GM21367 (cell line): Measurements from ENCODE around the gene KRTAP10-12.
"Not testable (repeated sequence)": the region's sequence is repeated elsewhere in the genome, so short reads cannot be mapped to it uniquely, and the experiment has no call there.

ENCODE experiments used
- ATAC-seq: cut with Tn5 transposase; IDR thresholded peaks from one replicate; pipeline ENCODE4 v1.9.1; 2021; ENCODE audit not compliant: unreplicated experiment

KRTAP10-12 gene

GRCh38 chr21:44697172-44697810, at the start of gene KRTAP10-12:
Gene KRTAP10-12, plus strand, starts transcription at chr21:44697172. Its CDS starts 30 bp downstream, at chr21:44697202.
- ATAC-seq = not testable (repeated sequence)

- ATAC-seq = no peak
Measured at GRCh38 chr21:44647222-44647552, 49.8 kb upstream of the KRTAP10-12 start.

- no peak for ATAC-seq
Measured at GRCh38 chr21:44648557-44649311, 48.2 kb upstream of the KRTAP10-12 start.

- no peak for ATAC-seq
Measured at GRCh38 chr21:44649521-44650100, 47.4 kb upstream of the KRTAP10-12 start.

GRCh38 chr21:44650265-44650972, 46.6 kb upstream of the KRTAP10-12 start:
- ATAC-seq = no peak

- no peak for ATAC-seq
Measured at GRCh38 chr21:44650973-44651675, 45.8 kb upstream of the KRTAP10-12 start.

- ATAC-seq = no peak
Measured at GRCh38 chr21:44653123-44653522, 43.8 kb upstream of the KRTAP10-12 start.

GRCh38 chr21:44653656-44654575, 43.1 kb upstream of the KRTAP10-12 start:
- no peak for ATAC-seq

- ATAC-seq = no peak
Measured at GRCh38 chr21:44654576-44655175, 42.3 kb upstream of the KRTAP10-12 start, which contains the start of gene KRTAP12-4. Gene KRTAP12-4, minus strand, starts transcription at chr21:44654659. Its CDS starts 45 bp downstream, at chr21:44654614.

GRCh38 chr21:44656868-44657267, 40.1 kb upstream of the KRTAP10-12 start:
- ATAC-seq = no peak

- ATAC-seq = no peak
Measured at GRCh38 chr21:44657635-44658540, 39.1 kb upstream of the KRTAP10-12 start, which contains the start of gene KRTAP12-3. Gene KRTAP12-3, plus strand, starts transcription at chr21:44657932. Its CDS starts 48 bp downstream, at chr21:44657980.

GRCh38 chr21:44658541-44658910, 38.4 kb upstream of the KRTAP10-12 start:
- ATAC-seq = no peak

- ATAC-seq = no peak
Measured at GRCh38 chr21:44658913-44659595, 37.9 kb upstream of the KRTAP10-12 start.

- ATAC-seq = not testable (repeated sequence)
Measured at GRCh38 chr21:44661567-44661966, 35.4 kb upstream of the KRTAP10-12 start.

GRCh38 chr21:44664691-44665090, 32.3 kb upstream of the KRTAP10-12 start:
- no peak for ATAC-seq

- no peak for ATAC-seq
Measured at GRCh38 chr21:44666401-44667320, 30.3 kb upstream of the KRTAP10-12 start, which contains the start of gene KRTAP12-2. Gene KRTAP12-2, minus strand, starts transcription at chr21:44666927. Its CDS starts 41 bp downstream, at chr21:44666886.
